Glomerular visceral epithelial cell (primary cell): ENCODE data around the gene LGALS7B.
"Not testable (repeated sequence)": the region's sequence is repeated elsewhere in the genome, so short reads cannot be mapped to it uniquely, and the experiment has no call there.

ENCODE experiments used
- DNase-seq: peaks from one replicate; pipeline ENCODE4 v3.0.0-alpha.2; 2016; ENCODE audit errors: extremely low spot score

Gene LGALS7B

DNA sequence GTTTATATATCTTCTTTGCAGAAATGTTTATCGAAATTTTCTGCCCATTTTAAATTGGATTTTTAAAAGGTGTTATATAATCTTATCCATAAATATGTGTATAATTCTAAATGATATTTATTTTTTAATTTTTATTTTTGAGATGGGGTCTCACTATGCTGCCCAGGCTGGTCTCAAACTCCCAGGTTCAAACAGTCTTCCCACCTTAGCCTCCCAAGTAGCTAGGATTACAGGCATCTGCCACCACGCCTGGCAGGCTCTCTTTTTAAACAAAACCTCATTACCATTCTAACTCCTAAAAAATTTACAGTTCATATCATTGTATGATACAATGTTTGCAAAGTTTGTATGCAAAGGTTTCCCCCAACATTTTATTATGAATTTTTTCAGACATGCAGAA, 7.2 kb downstream of the LGALS7B start:
- no peak for DNase-seq

DNA sequence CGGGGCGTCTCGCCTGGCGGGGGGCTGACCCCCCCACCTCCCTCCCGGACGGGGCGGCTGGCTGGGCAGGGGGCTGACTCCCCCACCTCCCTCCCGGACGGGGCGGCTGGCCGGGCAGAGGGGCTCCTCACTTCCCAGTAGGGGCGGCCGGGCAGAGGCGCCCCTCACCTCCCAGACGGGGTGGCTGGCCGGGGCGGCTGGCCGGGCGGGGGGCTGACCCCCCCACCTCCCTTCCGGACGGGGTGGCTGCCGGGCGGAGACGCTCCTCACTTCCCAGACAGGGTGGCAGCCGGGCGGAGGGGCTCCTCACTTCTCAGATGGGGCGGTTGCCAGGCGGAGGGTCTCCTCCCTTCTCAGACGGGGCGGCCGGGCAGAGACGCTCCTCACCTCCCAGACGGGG, 8.8 kb downstream of the LGALS7B start:
- not testable (repeated sequence) for DNase-seq

DNA sequence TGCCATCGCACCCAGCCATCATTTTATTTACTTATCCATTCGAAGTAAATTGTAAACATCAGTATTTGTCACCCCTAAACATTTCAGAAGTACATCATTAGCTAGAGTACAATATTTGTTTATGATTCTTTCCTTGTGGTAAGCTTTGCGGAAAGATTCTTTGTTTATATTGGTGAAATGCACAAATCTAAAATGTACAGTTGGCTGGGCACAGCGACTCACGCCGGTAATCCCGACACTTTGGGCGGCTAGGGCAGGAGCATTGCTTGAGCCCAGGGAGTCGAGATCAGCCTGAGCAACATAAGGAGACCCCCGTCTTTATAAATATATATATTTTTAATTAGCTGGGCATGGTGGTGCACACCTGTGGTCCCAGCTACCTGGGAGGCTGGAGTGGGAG, 10.1 kb downstream of the LGALS7B start:
- DNase-seq = no peak

DNA sequence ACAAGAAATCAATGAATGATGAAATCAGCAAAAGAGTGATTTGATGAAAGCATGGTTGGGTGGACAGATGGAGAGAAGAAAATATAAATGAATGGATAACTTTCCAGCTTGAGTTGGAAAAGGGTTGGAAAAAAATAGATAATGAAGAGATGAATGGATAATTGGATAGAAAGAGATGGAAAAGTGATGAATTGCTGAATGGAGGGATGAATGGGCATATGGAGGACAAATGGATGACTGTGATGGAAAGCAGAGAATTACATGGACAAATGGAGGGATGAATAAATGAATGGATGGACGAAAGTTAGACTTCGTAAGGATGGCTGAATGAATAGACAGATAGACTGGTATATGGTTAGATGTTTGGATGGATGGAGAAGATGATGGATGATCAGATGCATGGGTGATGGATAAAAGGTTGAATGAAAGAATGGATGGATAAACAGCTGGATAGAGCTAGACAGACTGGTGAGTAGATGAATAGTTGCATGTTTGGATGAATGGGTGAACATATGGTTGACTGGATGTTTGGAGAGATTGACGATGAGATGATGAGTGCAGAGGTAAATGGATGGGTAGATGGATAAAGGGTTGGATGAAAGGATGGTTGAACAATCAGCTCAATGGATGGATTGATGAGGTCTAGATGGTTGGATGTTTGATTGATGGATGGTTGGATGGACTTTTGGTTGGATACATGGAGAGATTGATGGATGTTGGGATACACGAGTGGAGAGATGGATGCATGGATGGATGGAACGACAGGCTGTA, 11.8 kb downstream of the LGALS7B start:
- DNase-seq = no peak

DNA sequence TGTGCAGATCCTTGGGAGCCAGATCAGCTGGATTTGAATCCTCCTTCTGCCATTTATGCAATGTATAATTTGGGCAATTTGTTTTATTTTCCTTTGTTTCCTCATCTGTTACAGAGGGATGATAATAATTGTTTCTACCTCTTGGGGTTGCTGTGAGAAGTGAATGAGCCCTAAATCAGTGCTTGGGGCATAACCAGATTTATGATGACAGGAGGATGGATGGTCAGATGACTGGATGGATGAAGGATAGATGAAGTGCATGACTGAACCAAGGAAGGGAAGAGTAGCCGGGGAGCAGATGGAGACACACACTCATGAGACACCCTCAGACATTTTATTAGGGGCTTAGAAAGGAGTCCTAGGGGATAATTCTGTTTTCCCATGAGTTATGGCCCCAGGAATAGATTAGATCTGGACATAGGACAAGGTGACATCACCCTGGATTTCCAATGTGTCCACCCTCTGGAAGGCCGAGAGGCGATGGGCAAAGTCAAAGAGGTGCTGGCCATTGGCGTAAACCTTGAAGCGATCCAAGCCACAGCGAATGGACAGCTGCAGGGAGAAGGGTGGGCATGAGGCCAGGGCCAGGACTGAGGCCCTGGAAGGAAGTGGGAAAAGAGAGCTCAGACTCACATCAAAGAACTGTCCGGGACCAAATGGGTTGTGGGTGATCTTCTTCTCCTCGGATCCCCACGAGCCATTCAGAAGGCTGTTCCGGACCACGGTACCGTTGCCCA, 12.5 kb downstream of the LGALS7B start:
- no peak for DNase-seq

DNA sequence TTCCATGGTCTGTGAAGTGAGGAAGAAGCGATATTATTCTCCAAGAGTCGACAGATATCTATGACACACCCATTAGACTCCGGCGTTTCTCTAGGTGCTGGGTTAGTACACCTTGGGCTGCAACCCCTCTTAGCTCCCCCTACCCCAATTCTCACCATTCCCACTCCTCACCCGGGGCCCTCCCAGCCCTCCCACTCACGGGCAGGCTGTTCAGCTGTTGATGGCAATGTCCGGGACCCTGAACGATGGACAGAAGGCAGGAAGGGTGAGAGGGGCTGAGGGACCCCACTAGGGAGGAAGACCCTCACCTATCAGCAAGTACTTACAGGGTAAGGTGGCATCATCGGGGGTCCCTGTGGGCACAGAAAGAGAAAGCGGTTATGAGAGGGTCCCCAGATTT, 14.5 kb downstream of the LGALS7B start:
- DNase-seq = no peak

DNA sequence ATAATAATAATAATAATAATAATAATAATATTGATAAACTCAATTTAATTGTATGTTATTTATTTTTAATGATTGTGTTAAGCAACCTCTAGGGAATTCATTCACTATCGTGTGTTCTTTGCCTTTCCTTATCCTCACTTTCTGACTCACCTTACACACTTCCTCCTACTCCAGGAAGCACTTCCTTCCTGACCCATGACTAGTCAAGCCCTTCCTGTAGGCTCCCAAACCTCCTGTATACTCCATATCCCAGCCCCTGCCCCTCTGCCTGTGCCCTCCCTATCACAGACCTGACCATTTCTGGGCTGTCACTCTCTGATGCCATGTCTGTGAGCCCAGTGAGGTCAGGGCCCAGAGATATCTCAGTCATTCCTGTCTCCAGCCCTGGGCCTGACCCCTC, 16.2 kb downstream of the LGALS7B start:
- no peak for DNase-seq

DNA sequence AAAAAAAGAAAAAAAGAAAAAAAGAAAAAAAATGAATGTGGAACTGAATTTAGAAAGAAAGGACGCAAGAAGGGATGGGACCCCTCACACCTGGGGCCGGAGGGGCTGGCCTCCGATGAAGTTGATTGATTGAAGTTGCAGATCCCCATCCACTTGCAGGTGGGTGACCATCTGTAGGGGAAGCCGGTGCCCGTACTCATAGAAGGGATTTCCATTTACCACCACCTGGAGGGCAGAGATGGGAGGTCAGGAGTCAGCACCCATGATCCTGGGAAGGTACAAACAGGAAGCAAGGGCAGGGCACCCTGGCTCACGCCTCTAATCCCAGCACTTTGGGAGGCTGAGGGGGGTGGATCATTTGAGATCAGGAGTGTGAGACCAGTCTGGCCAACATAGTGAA, 17.4 kb downstream of the LGALS7B start:
- DNase-seq = no peak

DNA sequence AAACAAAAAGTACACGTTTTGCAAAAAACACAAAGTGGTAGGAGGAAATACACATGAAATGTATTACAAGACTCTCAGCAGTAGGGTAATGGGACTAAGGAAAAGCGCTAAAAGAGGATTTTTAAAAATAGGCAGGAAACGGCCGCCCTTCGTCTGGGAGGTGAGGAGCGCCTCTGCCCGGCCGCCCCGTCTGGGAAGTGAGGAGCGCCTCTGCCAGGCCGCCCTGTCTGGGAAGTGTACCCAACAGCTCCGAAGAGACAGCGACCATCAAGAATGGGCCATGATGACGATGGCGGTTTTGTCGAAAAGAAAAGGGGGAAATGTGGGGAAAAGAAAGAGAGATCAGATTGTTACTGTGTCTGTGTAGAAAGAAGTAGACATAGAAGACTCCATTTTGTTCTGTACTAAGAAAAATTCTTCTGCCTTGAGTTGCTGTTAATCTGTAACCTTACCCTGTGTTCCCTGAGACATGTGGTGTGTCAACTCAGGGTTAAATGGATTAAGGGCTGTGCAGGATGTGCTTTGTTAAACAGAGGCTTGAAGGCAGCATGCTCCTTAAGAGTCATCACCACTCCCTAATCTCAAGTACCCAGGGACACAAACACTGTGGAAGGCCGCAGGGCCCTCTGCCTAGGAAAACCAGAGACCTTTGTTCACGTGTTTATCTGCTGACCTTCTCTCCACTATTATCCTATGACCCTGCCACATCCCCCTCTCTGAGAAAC, 18.5 kb downstream of the LGALS7B start:
- peak; percentile 51 for DNase-seq

DNA sequence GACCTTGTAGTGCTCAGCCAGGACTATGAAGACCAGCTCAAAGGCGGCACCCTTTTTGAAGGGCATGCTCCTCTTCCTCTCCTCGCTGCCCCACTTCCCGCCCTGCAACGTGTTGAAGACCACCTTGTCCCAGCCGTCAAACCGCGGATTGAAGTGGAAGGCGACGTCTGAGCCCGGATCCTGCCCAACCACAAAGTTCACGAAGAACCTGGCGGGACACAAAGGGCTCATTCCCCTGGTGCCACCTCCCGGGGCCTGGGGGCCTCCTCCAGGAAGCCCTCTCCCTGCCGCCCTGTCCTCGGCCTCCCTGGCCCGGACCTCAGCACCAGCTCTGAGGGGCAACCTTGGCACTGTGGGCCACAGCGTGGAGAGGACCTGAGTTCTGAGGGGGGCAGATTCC, 19.7 kb downstream of the LGALS7B start:
- no peak for DNase-seq

DNA sequence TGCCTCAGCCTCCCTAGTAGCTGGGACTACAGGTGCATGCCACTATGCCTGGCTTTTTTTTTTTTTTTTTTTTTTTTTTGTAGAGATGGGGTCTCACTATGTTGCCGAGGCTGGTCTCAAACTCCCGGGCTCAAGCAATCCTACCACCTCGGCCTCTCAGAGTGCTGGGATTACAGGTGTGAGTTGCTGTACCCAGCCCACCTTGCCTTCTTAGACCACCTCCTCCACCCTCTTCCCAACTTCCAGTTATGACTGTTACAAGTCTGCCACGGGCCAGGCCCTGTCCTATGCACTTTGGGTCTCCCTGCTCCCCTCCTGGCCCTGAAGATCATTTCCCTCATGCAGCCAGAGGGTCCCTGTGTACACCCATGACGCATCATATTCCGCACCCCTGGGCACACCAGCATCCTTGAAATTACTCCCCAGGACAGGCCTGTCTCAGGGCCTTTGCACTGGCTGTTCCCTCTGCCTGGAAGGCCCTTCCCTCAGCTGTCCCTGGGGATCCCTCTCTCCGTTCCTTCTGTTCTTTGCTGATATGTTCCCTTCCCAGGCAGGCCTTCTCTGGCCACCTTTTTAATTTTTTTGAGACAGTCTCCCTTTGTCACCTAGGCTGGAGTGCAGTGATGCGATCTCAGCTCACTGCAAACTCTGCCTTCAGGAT, 20.7 kb downstream of the LGALS7B start:
- no peak for DNase-seq

DNA sequence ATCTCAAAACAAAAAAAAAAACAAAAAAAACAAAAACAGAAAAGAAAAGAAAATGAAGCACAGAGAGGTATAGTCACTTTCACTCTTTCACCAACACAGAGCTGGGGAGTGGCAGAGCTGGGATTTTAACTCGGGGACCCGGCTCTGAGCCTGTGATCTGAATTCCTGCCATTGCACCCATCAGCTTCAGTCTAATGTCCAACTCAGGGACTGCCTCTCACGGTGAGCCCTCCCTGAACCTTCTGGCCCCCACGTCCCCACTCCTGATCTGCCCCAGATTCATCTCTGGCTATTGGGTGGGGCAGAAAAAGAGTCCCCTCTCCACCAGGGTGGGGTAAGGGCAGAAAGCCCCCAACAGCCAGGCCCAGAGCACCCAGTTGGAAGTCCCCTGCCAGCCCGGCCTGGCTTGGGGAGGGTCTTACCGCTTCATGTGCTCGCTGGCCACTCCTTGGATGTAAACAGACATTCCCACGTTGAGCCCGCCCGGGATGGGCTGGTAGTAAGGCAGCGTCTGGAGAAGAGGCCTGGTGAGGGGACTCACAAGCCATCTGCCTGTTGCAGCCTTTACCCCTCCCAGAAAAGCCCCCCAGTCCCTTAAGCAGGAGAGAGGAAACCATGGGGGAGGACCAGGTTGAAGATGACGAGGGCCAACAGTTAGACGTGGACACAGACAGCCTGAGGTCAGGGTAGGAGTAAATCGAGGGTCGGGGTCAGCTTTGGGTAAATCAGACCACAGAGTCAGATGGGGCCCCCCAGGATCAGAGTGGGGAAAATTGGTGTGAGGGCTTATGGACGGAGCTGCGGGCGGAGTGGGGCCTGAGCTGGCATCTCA, 23.2 kb downstream of the LGALS7B start:
- no peak for DNase-seq

DNA sequence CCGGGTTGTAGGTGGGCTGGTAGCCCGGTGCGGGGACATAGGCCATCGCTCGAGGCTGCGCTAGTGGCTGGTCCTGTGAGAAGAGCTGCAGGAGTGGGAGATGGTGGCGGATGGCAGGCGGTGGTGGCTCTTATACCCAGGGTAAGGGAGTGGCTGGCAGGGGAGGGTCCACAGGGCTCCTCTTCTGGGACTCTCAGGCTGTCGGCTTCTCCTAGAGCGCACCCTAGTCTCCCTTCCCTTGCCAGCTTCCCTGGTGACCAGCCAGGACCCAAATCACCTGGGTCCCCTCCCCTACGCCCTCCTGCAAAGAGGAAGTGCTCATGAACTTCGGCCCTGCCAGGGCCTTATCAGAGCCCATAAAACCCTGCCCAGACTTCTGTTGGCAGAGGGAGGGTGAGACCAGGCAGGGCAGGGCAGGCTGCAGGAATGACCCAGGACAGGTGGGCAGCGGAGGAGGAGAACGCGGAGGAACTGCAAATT, 23.9 kb downstream of the LGALS7B start, which contains the start of gene LGALS4:
Gene LGALS4, minus strand, starts transcription at position 105 of the 480 bp plus-strand sequence. Its CDS starts 59 bp downstream, at position 46.
- DNase-seq = no peak

DNA sequence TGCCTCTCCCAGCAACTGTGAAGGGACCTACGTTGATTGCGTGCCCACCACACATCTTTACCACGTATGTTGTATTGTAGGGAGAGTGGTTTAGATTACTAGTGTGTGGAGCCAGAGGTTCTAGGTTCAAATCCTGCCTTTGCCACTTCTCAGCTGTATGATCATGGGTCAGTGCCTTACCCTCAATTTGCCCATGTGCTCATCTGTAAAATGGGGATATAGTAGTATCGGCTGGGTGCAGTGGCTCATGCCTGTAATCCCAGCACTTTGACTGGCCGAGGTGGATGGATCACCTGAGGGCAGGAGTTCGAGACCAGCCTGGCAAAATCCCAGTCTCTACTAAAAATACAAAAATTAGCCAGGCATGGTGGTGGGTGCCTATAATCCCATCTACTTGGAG, 24.3 kb downstream of the LGALS7B start:
- DNase-seq = no peak

DNA sequence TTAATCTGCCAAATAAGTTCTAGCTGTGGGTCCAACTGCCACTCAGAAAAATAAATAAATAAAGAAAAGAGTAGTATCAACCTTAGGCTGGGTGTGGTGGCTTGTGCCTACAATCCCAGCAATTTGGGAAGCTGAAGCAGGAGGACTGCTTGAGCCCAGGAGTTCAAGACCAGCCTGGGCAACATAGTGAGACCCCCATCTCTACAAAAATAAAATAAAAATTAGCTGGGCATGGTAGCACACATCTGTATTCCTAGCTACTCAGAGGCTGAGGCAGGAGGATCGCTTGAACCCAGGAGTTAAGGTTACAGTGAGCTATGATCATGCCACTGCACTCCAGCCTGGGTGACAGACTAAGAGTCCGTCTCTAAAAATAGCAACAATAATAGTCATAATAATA, 24.9 kb downstream of the LGALS7B start:
- DNase-seq = not testable (repeated sequence)

DNA sequence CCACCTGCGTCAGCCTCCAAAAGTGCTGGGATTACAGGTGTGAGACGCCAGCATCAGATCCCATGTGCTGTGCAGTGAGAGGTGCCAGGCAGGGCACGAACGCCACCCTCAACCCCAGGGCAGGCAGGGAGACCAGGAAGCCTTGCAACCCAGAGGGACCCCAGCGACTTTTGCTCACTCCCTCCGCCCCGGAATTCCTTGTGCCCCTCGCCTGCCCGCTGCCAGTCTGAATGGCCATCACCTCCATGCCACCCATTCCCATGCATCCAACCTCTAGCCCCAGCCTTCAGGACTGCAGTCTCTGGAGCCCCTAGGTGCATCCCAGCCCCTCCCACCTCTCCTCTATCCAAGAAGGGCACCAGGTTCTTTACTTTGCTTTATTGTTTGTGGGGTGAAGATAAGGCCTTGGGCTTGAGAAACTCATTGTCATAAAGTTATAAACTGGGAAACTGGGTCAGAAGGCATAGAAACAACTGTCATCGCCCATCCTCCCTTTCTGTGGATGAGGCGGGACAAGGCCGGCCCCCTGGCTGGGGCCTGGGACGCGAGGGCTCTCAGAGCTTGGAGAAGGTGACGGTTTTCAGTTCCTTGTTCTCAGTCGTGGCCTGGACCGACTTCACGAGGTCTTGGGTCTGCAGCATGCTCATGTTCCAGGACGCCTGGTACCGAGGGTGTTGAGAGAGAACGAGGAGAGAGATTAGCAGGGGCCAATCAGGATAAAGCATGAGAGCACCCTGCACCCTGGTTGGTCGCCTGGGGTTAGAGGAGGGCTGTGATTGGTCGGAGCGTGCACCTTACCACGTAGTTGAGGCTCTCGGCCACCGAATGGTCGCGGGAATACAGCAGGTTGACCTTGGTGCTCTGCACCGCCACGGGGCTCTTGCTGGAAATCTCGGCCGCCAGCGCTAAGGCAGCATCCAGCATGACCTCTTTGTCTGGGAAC, 26.3 kb downstream of the LGALS7B start:
- no peak for DNase-seq

DNA sequence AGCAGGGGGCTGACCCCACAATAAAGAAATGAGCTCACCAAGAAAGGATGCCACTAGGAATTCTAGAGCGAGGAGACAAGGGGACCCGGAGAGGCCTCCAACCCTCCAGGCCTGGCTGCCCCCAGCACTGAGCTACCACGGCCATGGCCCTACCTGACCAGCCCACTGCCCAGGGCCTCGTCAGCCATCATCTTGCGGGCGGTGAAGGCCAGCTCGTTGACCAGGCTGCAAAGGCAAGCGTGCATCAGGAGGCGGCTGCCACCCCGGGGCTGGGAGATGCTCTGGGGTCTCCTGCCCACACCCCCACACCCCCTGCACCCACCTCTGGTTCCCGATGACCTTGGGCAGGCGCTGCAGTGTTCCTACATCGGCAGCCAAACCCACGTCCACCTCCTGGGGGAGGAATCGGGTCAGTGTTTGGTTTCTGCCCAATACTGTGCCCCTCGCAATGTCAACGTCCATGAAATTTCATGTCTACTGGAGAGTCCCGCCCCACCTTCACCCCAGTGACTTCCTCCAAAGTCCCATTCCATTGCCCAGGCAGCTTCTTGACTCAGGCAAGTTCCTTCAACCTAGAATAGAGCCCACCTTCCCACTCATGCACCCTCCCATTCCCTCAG, 27.2 kb downstream of the LGALS7B start:
- DNase-seq = no peak

DNA sequence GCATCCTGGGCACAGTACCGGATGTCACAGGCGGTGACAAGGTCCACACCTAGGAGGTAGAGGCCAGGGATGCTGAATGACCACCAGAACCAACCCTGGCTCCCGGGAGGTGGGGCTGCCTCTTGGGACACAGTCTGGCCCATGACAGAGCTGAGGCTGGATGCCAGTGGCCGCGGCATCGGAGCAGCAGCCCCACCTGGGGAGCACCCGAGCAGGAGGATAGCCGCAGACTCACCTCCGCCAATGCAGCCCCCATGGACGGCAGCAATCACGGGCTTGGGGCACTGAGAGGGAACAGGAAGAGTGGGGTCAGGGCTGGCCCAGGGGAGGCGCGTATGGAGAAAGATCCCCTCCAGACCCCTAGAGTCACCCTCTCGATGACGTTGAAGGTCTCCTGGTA, 28.1 kb downstream of the LGALS7B start:
- no peak for DNase-seq

DNA sequence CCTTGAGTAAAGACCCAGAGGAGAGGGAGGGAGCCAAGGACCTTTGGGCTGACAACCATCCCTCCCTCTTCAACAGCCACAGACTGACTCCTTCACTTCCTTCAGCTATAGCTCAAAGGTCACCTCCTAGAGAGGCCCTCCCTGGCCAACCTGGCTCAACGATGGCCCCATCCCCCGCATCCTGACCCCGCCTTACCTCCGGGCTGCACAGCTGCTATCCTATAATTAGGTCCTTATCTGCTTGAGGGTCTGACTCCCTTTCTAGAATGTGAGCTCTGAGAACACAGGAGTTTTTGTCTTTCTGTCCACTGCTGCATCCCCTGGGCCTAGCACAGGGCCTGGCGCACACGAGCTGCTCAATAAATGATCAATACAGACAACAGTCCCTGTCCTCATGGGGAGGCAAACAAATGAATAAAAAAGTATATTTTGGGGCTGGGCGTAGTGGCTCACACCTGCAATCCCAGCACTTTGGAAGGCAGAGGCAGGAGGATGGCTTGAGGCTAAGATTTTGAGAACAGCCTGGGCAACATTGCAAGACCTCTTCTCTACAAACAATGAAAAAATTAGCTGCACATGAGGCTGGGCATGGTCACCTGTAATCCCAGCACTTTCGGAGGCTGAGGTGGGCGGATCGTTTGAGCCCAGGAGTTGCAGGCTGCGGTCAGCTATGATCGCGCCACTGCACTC, 30.4 kb downstream of the LGALS7B start:
- no peak for DNase-seq
